HG03139 (cell line): Measurements from ENCODE around the gene TNFAIP3.
A peak's percentile ranks its signal among the peaks of the same experiment; 100 is the strongest.

Experiments
- ATAC-seq: cut with Tn5 transposase; IDR thresholded peaks from one replicate; pipeline ENCODE4 v1.9.1; 2021; ENCODE audit not compliant: unreplicated experiment

Gene TNFAIP3

DNA sequence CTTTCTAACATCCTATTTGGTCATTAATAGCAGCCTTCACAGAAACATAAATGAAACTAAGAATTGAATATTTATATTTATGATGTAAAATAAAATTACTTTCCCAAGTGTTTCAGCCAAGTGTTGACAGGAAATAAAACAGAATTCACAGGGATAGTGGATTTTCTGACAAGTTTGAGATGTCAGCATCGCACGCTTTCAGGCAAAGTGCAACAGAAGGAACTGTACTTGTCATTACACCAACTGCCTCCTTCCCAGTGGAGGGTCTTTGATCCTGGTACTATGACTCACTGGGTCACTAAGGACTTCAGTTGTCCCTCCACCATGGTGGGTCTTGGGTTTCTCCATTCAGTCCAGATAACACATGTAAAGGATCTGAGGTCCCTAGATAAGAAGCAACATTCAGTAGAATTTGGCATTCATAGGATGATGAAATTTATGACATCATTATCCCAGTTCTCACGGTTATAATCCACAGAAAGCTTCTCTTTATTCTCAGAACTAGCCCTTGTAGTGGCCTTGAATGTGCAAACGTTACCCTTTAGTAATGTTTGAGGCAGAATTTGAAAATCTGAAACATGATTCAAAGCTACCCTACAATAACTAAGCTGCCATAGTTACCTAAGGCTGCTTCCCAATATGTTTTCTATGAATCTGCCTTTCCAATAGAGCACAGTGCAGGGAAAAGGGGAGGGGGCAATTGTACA is 3.8 kb upstream of the TNFAIP3 start:
- no peak for ATAC-seq

GRCh38 chr6:137864812-137865508 is 2.1 kb upstream of the TNFAIP3 start:
- ATAC-seq = no peak

DNA sequence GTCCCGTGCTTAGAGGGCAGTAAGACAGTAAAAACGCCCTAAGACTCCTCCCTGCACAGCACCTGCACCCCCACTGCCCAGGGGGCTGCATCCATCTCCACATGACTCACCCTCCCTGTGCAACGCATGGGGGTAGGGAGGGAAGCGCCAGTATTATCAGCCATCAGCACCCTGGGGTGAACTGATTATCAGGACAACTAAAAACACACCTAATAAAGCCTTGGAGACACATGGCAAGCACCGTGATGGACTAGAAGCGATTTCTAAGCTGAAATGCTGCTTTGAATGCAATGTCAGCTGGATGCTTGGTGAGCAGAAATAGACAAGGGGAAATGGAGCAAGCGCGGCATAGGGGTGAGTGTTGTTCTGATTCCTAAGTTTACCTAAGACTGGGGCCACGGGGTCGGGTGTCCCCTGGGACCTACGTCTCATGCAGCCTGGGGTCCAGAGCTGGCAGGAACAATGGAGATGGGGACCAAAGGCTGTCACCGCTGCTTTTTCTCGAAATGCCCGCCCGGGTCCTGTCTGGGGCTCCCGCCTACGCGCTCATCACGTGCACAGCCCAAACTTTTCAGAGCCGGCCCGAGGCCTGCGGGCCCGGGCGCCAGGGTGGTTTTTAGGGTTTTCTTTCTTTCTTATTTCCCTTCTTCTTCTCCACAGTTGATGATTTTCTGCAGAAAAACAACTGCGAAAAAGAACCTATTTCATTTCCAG is 702 bp upstream of the TNFAIP3 start:
- ATAC-seq = peak; percentile 20

- no peak for ATAC-seq
Measured at GRCh38 chr6:137867685-137868509, 838 bp downstream of the TNFAIP3 start.

- ATAC-seq = no peak
Measured at GRCh38 chr6:137868721-137869548, 1.9 kb downstream of the TNFAIP3 start.

GRCh38 chr6:137869549-137870307 is 2.7 kb downstream of the TNFAIP3 start:
- ATAC-seq = no peak

- ATAC-seq = no peak
Measured at GRCh38 chr6:137870308-137870644, 3.2 kb downstream of the TNFAIP3 start.

- no peak for ATAC-seq
Measured at GRCh38 chr6:137870744-137871247, 3.7 kb downstream of the TNFAIP3 start.

- no peak for ATAC-seq
Measured at GRCh38 chr6:137871291-137871690, 4.2 kb downstream of the TNFAIP3 start.

- no peak for ATAC-seq
Measured at GRCh38 chr6:137871831-137872454, 4.9 kb downstream of the TNFAIP3 start.

DNA sequence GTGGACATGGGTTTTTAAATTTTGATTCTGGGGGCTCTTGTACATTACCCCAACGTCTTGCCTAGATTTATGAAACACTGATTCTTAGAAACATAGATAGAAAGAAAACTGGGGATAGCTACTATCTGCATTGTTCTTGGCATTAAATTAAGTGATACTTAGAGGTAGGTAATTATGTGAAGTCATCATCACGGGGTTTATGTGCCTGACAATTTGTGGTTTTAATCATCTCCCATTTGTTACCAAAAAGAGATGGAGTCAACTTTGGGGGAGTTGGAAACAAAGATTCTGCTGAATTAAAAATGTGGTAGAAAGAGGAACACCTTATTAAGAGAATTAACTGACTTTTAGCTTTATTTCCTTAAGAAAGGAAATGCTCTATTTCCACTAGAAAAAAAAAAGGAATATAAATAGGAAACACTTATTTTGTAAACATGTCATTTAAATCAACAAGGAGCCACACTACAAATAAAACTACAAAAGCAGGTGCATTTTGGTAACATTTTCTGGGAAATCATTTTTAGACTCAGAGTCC is 5.6 kb downstream of the TNFAIP3 start:
- ATAC-seq = no peak

DNA sequence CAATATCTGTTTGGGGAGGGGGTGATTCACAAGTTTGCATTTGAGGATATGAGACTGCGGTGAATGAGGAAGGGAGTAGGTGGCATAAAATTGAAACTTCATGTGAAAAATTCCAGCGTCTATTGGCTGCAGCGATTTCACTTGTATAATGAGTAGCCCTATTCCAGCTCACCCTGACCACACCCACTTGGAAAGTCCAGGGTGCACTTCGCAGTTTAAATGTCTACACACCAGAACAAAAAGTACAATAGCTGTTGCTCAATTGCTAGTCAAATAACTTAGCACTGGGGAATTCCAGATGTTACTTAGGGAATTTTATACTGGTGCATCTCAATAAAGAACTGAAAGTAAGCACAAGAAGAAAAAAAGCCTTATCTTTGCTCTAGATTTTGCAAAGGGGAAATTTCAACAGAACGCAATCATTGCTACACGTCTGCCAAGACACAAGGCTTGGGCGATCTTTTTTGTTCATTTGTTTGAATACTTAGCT is 6.3 kb downstream of the TNFAIP3 start:
- no peak for ATAC-seq

DNA sequence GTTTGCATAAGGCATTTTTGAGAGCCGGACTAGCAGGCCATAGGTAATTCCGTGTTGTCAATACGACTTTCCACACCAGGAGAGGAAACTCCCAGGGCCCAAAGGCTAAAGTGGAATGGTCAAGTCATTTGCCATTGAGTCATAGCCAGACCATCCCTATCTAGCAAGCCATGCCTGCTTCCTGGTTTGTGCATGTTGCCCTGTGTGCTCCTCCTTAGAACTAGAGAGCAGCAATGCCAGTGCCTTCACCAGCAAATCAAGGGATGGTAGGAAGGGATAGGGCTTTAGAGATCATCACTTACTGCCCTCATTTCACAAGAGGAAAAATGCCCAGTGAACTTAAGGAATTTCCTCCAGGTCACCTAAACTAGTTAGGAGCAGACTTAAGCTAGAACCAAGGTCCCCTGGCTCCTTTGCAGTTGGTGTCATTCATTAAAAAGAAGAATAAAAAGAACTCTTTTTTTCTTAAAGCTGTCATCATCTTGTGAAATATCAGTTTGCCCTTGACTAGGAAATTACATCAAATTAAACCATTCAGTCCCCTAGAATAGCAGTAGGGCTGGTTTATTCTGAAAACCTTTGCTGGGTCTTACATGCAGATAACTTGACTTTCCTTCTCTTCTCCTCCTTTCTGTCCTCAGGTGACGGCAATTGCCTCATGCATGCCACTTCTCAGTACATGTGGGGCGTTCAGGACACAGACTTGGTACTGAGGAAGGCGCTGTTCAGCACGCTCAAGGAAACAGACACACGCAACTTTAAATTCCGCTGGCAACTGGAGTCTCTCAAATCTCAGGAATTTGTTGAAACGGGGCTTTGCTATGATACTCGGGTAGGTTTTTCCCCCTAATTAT is 7.4 kb downstream of the TNFAIP3 start:
- no peak for ATAC-seq

- ATAC-seq = no peak
Measured at GRCh38 chr6:137875058-137875520, 8.0 kb downstream of the TNFAIP3 start.

DNA sequence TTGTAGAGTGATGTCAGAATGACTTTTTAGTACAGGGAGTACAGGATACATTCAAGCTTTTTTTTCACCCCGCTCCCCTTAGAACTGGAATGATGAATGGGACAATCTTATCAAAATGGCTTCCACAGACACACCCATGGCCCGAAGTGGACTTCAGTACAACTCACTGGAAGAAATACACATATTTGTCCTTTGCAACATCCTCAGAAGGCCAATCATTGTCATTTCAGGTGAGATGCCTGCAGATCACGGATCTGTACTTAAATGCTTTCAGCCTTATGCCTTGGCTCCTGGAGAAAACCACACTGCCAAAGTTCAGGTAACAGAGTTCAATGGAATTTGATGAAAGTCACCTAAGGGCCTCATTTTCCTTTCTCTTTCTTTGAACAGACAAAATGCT is 8.5 kb downstream of the TNFAIP3 start:
- ATAC-seq = no peak

- no peak for ATAC-seq
Measured at GRCh38 chr6:137876547-137876946, 9.5 kb downstream of the TNFAIP3 start.

- ATAC-seq = no peak
Measured at GRCh38 chr6:137877113-137877512, 10.1 kb downstream of the TNFAIP3 start.

DNA sequence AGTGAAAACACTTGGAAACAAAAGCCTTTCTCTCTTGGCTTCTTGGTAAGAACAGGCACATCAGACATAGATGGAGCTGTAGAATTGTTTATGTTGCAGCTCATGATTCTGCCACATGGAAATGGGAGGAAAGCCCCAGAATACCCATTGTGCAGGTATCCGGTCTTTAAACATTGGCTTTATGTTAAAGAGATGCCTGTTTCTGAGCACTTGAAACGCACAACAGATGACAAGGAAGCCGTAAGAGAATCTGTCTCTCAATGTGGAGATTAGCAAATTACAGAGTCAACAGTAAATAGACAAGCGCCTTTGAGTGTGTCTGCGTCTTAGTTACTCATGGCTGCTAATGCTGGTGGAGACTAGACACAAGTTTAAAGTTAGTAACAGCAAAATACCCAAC is 10.5 kb downstream of the TNFAIP3 start:
- ATAC-seq = no peak
